ENCODE data around the gene TM7SF3.

TM7SF3 gene

DNA sequence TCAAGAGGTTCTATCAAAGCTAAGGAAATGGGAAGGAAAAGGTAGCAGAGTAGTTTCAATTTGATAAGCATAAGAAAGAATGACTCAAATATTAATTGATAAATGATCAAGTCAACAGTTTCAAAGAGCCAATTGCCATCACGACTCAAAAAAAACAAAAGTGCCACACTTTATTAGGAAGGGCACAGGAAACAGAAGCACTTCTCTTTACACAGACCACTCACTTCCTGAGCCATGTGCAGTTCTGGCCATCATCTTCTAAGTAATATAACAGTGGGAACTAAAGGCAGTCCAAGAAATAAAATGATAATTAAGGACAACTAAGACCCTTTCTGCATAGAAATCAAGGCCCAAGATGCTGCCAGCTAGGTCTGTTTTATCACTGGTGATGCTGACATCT lies 13.2 kb downstream of the TM7SF3 start:
- TF ChIP-seq, protein P1, sequence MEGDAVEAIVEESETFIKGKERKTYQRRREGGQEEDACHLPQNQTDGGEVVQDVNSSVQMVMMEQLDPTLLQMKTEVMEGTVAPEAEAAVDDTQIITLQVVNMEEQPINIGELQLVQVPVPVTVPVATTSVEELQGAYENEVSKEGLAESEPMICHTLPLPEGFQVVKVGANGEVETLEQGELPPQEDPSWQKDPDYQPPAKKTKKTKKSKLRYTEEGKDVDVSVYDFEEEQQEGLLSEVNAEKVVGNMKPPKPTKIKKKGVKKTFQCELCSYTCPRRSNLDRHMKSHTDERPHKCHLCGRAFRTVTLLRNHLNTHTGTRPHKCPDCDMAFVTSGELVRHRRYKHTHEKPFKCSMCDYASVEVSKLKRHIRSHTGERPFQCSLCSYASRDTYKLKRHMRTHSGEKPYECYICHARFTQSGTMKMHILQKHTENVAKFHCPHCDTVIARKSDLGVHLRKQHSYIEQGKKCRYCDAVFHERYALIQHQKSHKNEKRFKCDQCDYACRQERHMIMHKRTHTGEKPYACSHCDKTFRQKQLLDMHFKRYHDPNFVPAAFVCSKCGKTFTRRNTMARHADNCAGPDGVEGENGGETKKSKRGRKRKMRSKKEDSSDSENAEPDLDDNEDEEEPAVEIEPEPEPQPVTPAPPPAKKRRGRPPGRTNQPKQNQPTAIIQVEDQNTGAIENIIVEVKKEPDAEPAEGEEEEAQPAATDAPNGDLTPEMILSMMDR (IDR thresholded peaks at IDR 0.05; ENCODE audit: insufficient read depth, low read depth, low read length, missing control alignments), result no peak
- DNase-seq (ENCODE audit: low read depth), result no peak
- no peak overlapping the region for H3K4me3 ChIP-seq (ENCODE audit: low read depth, low read length)

DNA sequence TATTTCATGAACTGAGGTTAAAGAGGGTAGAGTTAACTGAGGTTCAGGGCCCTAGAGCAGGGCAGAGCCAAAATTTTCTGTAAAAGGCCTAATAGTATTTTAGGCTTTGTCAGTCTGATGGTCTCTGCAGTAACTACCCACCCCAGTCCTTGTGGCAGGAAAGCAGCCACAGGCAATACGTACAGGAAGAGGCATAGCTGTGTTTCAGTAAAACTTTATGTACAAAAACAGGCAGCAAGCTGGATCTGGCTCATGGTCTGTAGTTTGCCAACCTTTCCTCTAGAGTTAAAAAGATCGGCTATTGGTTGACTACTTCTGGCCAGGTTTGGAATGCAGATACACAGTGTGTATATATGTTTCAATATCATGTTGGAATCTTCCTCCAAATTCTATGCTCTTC lies 17.2 kb downstream of the TM7SF3 start:
- DNase-seq (ENCODE audit: low read depth), result no peak
- H3K4me3 ChIP-seq (ENCODE audit: low read depth, low read length), result no peak overlapping the region
- TF ChIP-seq, protein P1 (IDR thresholded peaks at IDR 0.05; ENCODE audit: insufficient read depth, low read depth, low read length, missing control alignments), result no peak

DNA sequence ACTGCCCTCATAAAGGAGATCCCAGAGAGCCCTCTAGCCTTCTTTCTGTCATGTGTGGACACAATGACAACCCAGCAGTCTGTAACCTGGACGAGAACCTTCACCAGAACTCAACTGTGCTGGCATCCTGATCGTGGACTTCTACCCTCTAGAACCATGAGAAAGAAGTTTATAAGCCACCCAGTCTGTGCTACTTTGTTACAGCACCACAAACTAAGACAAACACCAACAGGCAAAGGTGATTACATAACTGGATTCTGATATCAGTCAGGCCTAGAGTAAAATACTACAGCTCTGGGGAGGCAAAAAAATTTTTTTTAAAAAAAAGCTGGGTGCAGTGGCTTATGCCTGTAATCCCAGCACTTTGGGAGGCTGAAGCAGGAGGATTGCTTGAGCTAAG lies 18.5 kb downstream of the TM7SF3 start:
- TF ChIP-seq, protein P1 (IDR thresholded peaks at IDR 0.05; ENCODE audit: insufficient read depth, low read depth, low read length, missing control alignments), result no peak
- no peak for DNase-seq (ENCODE audit: low read depth)
- H3K4me3 ChIP-seq (ENCODE audit: low read depth, low read length), result no peak overlapping the region

DNA sequence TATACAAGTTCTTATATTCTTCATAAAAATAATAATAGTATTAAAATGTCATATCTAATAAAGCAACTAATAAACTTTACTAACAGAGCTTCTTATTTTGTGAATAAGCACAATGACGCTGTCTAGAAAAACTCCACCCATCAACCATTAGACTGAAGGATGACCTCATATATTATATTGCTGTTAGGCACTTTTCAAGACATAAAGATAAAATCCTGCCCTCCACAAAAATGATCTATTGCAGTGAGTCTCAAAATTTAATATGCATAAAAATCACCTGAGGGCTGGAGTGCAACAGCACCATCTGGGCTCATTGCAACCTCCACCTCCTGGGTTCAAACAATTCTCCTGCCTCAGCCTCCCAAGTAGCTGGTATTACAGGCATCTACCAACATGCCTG lies 20.1 kb downstream of the TM7SF3 start:
- TF ChIP-seq, protein P1 (IDR thresholded peaks at IDR 0.05; ENCODE audit: insufficient read depth, low read depth, low read length, missing control alignments), result no peak
- no peak for DNase-seq (ENCODE audit: low read depth)
- H3K4me3 ChIP-seq (ENCODE audit: low read depth, low read length), result no peak overlapping the region

DNA sequence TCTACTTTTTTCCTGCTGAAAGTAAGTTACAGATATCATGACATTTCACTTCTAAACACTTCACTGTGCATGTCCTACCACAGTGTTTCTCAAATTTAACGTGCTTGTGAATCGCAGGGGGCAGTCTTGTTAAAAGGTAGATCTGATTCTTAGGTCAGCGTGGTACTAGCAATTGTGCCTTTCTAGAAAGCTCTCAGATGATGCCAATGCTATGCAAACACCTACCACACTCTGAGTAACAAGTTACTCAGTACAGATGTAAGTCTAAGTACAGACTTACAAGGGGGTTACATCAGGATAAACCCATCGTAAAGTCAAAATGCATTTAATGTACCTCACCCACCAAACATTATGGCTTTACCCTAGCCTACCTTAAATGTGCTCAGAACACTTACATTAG lies 22.4 kb downstream of the TM7SF3 start:
- no peak overlapping the region for H3K4me3 ChIP-seq (ENCODE audit: low read depth, low read length)
- TF ChIP-seq, protein P1 (IDR thresholded peaks at IDR 0.05; ENCODE audit: insufficient read depth, low read depth, low read length, missing control alignments), result no peak
- no peak for DNase-seq (ENCODE audit: low read depth)

DNA sequence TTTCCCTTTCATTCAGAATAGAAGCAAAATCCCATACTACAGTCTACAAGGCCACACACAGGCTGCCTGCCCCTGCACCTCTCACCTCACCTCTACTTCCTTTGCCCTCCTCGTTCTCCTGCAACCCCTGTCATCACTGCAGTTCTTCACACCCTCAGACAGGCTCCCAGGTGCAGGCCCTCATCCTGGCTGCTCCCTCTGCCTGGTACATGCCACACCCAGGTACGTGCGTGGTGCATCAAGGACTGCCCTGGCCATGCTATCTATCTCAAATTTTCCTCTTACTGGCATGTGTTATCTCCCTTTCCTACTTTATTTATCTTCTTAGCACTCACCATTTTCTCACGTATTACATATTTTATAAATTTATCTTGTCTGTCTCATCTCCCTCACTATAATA lies 24.3 kb downstream of the TM7SF3 start:
- no peak for DNase-seq (ENCODE audit: low read depth)
- no peak overlapping the region for H3K4me3 ChIP-seq (ENCODE audit: low read depth, low read length)
- TF ChIP-seq, protein P1 (IDR thresholded peaks at IDR 0.05; ENCODE audit: insufficient read depth, low read depth, low read length, missing control alignments), result no peak

DNA sequence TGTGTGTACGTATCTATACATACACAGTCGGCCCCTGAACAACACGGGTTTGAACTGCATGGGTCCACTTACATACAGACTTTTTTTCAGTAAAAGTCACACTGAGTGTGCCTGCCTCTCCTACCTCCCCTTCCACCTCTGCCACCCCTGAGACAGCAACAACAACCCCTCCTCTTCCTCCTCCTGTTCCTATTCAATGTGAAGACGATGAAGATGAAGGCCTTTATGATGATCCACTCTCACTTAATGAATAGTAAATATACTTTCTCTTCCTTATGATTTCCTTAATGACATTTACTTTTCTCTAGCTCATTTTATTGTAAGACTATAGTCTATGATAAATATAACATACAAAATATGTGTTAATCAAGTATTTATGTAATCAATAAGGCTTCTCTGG lies 25.5 kb downstream of the TM7SF3 start:
- no peak overlapping the region for H3K4me3 ChIP-seq (ENCODE audit: low read depth, low read length)
- TF ChIP-seq, protein P1 (IDR thresholded peaks at IDR 0.05; ENCODE audit: insufficient read depth, low read depth, low read length, missing control alignments), result no peak
- DNase-seq (ENCODE audit: low read depth), result no peak
